Right atrium auricular region (tissue), 2 donors: ENCODE results near the gene LRRC27. TPM values are rescaled to one million over a fixed set of nuclear protein-coding genes. Genes with fewer than 3 reads are reported as not detected.

ENCODE experiments used
- DNase-seq: peaks from one replicate; pipeline ENCODE4 v3.0.0-alpha.2; 2019; ENCODE audit warnings: low spot score
- H3K27ac ChIP-seq, 2 donors: fragments of 200-600 bp; sonication (generic); 1 replicate in 1 of 2; 2 replicates in 1 of 2; pipeline ENCODE4 v1.5.1; 2016 to 2019
- H3K27me3 ChIP-seq, 2 donors: fragments of 200-600 bp; sonication (generic); one replicate each; pipeline versions ENCODE4 v1.5.1 to v1.6.0; 2017 to 2019
- H3K36me3 ChIP-seq: fragments of 200-600 bp; sonication (generic); one replicate; pipeline ENCODE4 v1.5.1; 2016
- H3K4me1 ChIP-seq, 2 donors: fragments of 200-600 bp; sonication (generic); one replicate each; pipeline versions ENCODE4 v1.5.1 to v1.6.0; 2017 to 2019
- H3K4me3 ChIP-seq, 2 donors: fragments of 200-600 bp; sonication (generic); 1 replicate in 1 of 2; 2 replicates in 1 of 2; pipeline ENCODE4 v1.5.1; 2017 to 2019; ENCODE audit warnings: mild to moderate bottlenecking in 1 of 2, moderate library complexity in 1 of 2
- H3K9me3 ChIP-seq, 2 donors: fragments of 200-600 bp; sonication (generic); one replicate each; pipeline ENCODE4 v1.5.1; 2019
- total RNA-seq, 2 donors: library from RNA; depleted of rRNA; stranded (reverse); fragments of >200 nt; gene quantifications; one replicate each; pipeline ENCODE4 v1.1.0, GENCODE V29; 2016
- TF ChIP-seq, protein P1 (sequence below), 2 donors: fragments of 200-600 bp; sonication (generic); IDR thresholded peaks; one replicate each; pipeline ENCODE4 v1.5.1; 2019; ENCODE audit warnings: antibody characterized with exemption in 2 of 2

The LRRC27 gene
- total RNA-seq, 2 donors from 2014 or later = 2.6 to 4.6 TPM

DNA sequence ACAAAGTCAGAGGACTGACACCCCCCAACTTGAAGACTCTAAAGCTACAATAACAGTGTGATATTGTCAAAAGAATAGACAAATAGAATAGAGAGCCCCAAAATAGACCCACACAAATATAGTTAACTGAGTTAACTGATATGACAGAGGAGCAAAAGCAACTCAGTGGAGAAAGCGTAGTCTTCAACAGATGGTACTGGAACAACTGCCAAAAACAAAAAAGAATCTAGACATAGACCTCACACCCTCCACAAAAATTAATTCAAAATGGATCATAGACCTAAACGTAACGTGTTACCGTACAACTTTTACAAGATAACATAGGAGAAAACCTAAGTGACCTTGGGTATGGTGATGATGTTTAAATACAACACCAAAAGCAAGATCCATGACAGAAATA is 36.4 kb downstream of the LRRC27 start:
- Histone ChIP-seq H3K9me3 (no peaks in the 10 kb centered on the region), H3K27ac (no peak overlapping the region), H3K4me1 (no peaks in the 10 kb centered on the region), H3K27me3 (no peaks in the 10 kb centered on the region), H3K4me3 (no peak overlapping the region), H3K36me3 (peaks cover 6% of the 10 kb centered on the region)
- TF ChIP-seq, protein P1, sequence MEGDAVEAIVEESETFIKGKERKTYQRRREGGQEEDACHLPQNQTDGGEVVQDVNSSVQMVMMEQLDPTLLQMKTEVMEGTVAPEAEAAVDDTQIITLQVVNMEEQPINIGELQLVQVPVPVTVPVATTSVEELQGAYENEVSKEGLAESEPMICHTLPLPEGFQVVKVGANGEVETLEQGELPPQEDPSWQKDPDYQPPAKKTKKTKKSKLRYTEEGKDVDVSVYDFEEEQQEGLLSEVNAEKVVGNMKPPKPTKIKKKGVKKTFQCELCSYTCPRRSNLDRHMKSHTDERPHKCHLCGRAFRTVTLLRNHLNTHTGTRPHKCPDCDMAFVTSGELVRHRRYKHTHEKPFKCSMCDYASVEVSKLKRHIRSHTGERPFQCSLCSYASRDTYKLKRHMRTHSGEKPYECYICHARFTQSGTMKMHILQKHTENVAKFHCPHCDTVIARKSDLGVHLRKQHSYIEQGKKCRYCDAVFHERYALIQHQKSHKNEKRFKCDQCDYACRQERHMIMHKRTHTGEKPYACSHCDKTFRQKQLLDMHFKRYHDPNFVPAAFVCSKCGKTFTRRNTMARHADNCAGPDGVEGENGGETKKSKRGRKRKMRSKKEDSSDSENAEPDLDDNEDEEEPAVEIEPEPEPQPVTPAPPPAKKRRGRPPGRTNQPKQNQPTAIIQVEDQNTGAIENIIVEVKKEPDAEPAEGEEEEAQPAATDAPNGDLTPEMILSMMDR (IDR thresholded peaks at IDR 0.05) = no peak
- DNase-seq = no peak

DNA sequence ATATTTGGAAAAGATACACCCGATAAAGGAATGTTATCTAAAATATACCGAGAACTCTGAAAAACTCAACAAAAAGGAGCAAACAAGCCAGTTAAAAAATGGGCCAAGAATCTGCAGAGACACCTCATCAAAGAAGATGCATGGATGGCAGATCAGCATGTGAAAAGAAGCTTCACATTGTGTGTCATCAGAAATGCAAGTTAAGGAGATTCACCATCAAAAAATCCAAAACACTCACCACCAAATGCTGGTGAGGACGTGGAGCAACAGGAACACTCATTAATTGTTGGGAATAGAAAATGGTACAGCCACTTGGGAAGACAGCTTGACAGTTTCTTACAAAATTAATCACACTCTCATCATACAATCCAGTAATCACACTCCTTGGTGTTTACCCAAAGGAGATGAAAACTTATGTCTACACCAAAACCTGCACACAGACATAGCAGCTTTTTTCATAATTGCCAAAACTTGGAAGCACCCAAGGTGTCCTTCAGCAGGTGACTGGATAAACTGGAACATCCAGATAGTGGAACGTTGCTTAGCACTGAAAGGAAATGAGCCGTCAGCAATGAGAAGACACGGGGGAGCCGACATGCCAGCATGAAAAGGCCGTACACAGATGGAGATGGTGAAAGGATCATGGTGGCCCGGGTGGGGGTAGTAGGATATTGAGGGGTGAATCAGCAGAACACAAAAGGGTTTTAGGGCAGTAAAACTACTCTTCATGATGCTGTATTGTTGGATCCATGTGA is 37.1 kb downstream of the LRRC27 start:
- TF ChIP-seq, protein P1 (IDR thresholded peaks at IDR 0.05) = no peak

DNA sequence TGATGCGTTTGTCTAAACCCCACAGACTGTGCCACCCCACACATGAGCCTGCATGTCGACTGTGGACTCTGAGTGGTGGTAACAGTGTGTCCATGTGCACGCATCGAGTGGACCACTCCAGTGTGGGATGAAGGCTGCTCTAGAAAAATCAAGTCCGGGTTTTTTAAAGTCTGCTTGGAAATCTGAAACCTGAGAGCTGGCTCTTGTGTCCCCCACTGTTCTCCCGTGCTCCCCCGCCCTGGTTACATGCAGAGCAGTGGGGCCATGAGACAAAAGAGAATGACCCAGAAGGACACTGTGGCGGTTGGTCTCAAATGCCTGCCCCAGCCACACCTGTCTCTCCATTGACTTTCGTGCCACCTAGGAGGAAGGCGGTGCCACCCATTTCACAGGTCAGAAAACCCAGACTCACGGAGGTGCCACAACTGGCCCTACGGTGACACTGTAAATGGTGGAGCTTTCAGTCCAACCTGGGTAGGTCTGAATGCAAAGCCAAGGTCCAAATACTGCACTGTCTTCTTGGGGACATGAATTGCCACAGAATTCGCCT is 37.7 kb downstream of the LRRC27 start:
- Histone ChIP-seq H3K27ac (no peak overlapping the region), H3K36me3 (peaks cover 6% of the 10 kb centered on the region)
- no peak for DNase-seq

More for the DNA sequence above, 37.1 kb downstream of the LRRC27 start:
- peaks cover 6% of the 10 kb centered on the region for H3K36me3 ChIP-seq
- H3K4me1 ChIP-seq = no peaks in the 10 kb centered on the region
- no peaks in the 10 kb centered on the region for H3K9me3 ChIP-seq
- H3K27ac ChIP-seq = no peak overlapping the region
- no peaks in the 10 kb centered on the region for H3K27me3 ChIP-seq
- no peak for DNase-seq
- no peak overlapping the region for H3K4me3 ChIP-seq

DNA sequence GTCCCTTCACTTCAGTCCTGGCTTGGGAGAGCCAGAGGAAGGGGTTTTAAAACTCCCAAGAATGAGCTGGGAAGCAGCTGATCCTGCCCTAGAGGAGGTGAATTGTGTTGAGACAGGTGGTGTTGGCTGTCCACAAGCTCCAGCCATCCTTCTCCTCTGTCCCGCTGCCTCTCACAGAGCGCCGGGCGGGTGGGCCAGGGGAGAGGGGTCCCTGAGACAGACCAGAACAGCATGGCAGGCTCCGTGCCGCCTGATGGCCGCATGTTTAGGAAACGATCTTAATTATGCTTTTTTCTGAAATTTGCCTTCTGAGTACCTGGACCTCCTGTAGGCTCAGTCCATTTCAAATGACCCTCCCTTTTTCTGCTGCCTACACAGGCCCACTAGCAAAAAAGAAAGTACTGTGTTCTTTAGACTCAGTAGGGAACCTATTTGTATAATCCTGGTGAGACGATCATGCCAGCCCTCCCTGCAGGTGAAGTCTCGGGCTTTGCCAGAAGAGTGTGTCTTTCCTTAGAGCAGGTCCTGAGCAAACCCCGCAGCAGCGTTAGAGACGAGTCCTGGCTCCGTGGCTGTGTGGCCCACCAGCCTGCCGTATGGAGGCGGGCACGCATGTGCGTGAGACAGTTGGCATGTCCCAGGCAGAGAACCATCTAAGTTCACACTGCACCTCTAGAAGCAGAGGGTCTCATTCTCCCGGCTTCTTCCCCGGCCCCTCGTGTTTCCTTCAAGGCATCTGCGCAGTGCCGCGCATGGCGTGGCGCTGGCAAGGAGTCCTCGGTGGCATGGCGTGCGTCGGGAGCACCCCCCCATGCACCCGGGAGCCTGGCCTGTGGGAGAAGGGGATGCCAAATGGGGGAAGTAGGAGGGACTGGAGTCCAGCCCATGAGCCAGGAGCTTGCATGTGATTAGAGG is 38.7 kb downstream of the LRRC27 start:
- DNase-seq = no peak
- TF ChIP-seq, protein P1 (IDR thresholded peaks at IDR 0.05) = no peak

More for the DNA sequence above, 37.7 kb downstream of the LRRC27 start:
- Histone ChIP-seq H3K4me3 (no peak overlapping the region), H3K9me3 (no peaks in the 10 kb centered on the region), H3K4me1 (no peaks in the 10 kb centered on the region), H3K27me3 (no peaks in the 10 kb centered on the region)
- TF ChIP-seq, protein P1 (IDR thresholded peaks at IDR 0.05) = no peak

DNA sequence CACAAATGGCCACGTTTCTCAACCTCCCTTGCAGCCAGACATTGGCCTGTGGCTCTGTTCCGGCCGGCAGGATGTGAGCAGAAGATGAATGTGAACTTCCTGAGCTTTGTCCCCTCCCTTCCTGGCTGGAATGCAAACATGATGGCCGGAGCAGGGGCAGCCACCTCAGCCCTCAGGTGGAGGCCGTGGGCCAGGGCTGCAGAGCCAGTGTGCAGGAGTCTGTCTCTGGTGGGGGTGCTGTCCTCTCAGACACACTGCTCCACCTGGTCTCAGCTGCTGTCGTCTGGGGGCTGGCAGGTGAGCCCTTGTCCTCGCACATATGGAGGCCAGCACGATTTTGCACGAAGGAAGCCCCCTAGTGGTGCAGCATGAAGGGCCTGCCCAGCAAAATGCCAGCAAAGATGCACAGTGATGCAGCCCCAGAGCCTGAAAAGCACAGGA is 39.7 kb downstream of the LRRC27 start:
- Histone ChIP-seq H3K27ac (no peak overlapping the region), H3K9me3 (no peaks in the 10 kb centered on the region), H3K4me3 (no peak overlapping the region), H3K4me1 (no peaks in the 10 kb centered on the region), H3K36me3 (peaks cover 1% of the 10 kb centered on the region), H3K27me3 (no peaks in the 10 kb centered on the region)
- DNase-seq = no peak
- TF ChIP-seq, protein P1 (IDR thresholded peaks at IDR 0.05) = no peak

More for the DNA sequence above, 38.7 kb downstream of the LRRC27 start:
- no peaks in the 10 kb centered on the region for H3K27me3 ChIP-seq
- no peaks in the 10 kb centered on the region for H3K9me3 ChIP-seq
- H3K4me3 ChIP-seq = no peak overlapping the region
- no peaks in the 10 kb centered on the region for H3K4me1 ChIP-seq
- H3K36me3 ChIP-seq = peaks cover 6% of the 10 kb centered on the region
- no peak overlapping the region for H3K27ac ChIP-seq
